Thyroid gland (tissue), 4 donors: ENCODE data around the gene CS.
A peak's percentile ranks its signal among the peaks of the same experiment; 100 is the strongest.

ENCODE experiments used
- POLR2A ChIP-seq, 2 donors: fragments of 450-650 bp; IDR thresholded peaks; one replicate each; pipeline ENCODE4 v1.6.1; 2017; ENCODE audit warnings: antibody characterized with exemption in 2 of 2, mild to moderate bottlenecking in 2 of 2, moderate library complexity in 1 of 2
- TF ChIP-seq, protein P1 (sequence below), 6 experiments: fragments of 200-600 bp in 3 of 6; fragments of 450-650 bp in 3 of 6; sonication (generic) in 3 of 6; IDR thresholded peaks; one replicate each; pipeline ENCODE4 v1.5.1; 2016 to 2019; ENCODE audit warnings: antibody characterized with exemption in 6 of 6, mild to moderate bottlenecking in 2 of 6, inconsistent platforms in 1 of 6, moderate library complexity in 1 of 6

- TF ChIP-seq, protein P1, sequence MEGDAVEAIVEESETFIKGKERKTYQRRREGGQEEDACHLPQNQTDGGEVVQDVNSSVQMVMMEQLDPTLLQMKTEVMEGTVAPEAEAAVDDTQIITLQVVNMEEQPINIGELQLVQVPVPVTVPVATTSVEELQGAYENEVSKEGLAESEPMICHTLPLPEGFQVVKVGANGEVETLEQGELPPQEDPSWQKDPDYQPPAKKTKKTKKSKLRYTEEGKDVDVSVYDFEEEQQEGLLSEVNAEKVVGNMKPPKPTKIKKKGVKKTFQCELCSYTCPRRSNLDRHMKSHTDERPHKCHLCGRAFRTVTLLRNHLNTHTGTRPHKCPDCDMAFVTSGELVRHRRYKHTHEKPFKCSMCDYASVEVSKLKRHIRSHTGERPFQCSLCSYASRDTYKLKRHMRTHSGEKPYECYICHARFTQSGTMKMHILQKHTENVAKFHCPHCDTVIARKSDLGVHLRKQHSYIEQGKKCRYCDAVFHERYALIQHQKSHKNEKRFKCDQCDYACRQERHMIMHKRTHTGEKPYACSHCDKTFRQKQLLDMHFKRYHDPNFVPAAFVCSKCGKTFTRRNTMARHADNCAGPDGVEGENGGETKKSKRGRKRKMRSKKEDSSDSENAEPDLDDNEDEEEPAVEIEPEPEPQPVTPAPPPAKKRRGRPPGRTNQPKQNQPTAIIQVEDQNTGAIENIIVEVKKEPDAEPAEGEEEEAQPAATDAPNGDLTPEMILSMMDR (IDR thresholded peaks at IDR 0.05) = peak in 5 of 6 experiments; percentile 24 to 81 (median 74)
- TF ChIP-seq POLR2A (IDR thresholded peaks at IDR 0.05) = peak; percentile 37 to 91
Observed at GRCh38 chr12:56266693-56267442, 33.3 kb downstream of the CS start, which contains the start of gene COQ10A.
